Measurements from ENCODE around the gene SPTSSB.

Gene SPTSSB

DNA sequence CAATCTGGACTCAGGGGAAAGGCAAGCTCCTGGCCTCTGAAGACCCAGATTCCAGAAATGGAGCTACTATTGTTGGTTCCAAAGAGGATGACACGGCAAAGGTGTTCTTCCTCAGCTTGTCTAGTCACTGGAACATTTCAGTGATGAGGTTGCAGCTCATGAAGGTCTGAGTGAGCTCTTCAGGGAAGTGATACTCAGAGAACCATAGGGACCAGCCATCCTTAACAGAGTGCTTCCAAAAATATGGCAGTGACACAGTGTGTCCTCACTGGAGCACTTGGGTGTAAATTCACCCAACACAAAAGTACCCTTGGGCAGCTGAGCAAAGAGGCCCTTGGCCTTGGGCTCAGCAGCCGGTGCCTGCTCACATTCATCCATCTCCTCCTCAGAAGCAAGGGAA, 46.3 kb downstream of the SPTSSB start:
- DNase-seq (ENCODE audit: low read depth) = no peak
- H3K4me3 ChIP-seq (ENCODE audit: low read depth, low read length) = no peak overlapping the region
- no peak for TF ChIP-seq CTCF (IDR thresholded peaks at IDR 0.05; ENCODE audit: low read depth, low read length, missing control alignments)

GRCh38 chr3:161323926-161324621, 47.2 kb downstream of the SPTSSB start:
- TF ChIP-seq CTCF (IDR thresholded peaks at IDR 0.05; ENCODE audit: low read depth, low read length, missing control alignments) = no peak
- no peak overlapping the region for H3K4me3 ChIP-seq (ENCODE audit: low read depth, low read length)
- no peak for DNase-seq (ENCODE audit: low read depth)

DNA sequence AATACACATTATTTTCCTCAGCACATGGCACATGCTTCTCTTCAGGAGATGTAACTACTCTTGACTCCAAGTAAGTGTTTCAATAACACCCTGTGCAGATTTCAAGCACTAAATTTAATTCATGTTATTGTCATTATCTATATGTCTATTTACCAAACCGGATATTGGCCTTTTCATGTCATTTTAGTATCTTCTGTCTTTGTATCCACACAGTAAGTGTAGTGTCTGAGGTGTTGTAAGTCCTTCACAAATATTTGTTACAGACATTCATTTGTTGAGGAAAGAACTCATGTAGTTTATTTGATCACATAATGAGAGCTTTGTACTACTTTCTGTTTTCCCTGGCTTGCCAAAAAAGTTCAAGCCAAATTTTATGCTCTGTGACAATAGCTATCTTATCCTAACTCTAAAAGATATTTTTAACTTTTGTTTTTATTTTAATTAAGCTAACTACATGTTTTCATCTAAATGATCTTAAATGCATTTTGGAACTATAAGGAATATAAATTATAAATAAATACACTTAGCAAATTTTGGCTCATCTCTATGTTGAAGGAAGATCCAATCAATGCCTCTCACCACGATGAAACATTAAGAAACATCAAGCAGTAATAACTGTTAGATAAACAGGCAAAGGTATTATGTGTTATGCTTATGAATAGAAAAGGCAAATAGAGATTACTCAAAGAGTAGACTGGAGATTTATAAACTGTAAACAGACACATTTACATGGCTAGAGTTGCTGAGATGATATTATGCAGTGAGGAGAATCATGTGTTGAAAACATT, 48.3 kb downstream of the SPTSSB start:
- TF ChIP-seq CTCF (IDR thresholded peaks at IDR 0.05; ENCODE audit: low read depth, low read length, missing control alignments) = no peak
- no peak overlapping the region for H3K4me3 ChIP-seq (ENCODE audit: low read depth, low read length)
- DNase-seq (ENCODE audit: low read depth) = no peak

GRCh38 chr3:161320837-161321236, 50.5 kb downstream of the SPTSSB start:
- no peak for DNase-seq (ENCODE audit: low read depth)
- TF ChIP-seq CTCF (IDR thresholded peaks at IDR 0.05; ENCODE audit: low read depth, low read length, missing control alignments) = no peak
- H3K4me3 ChIP-seq (ENCODE audit: low read depth, low read length) = no peak overlapping the region

DNA sequence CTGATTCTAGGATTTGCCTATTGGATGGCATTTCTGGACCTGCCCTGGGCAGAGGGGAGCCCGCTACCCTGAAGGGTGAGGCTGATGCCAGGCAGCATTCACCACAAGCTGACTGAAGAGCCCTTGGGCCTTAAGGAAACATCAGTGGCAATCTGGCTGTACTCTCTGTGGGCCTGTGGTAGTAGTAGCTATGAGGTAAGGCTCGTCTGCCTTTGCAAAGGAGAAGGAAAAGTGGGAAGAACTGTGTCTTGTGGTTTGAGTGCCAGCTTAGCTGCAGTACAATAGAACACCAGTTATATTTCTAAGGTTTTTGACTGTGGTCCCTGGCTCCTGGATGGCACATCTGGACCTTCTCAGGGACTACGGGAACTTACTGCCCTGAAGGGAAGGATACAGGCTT, 51.5 kb downstream of the SPTSSB start:
- H3K4me3 ChIP-seq (ENCODE audit: low read depth, low read length) = no peak overlapping the region
- no peak for TF ChIP-seq CTCF (IDR thresholded peaks at IDR 0.05; ENCODE audit: low read depth, low read length, missing control alignments)
- DNase-seq (ENCODE audit: low read depth) = no peak

GRCh38 chr3:161317077-161317476, 54.2 kb downstream of the SPTSSB start:
- no peak for DNase-seq (ENCODE audit: low read depth)
- no peak overlapping the region for H3K4me3 ChIP-seq (ENCODE audit: low read depth, low read length)
- no peak for TF ChIP-seq CTCF (IDR thresholded peaks at IDR 0.05; ENCODE audit: low read depth, low read length, missing control alignments)
